ENCODE results near the gene ZDHHC4. TPM values are rescaled to one million over a fixed set of nuclear protein-coding genes. Genes with fewer than 3 reads are reported as not detected.
A peak's percentile ranks its signal among the peaks of the same experiment; 100 is the strongest.

ZDHHC4 gene
- polyA plus RNA-seq, 1 of the 3 experiments (the other 2 are of a cell fraction), result 169 TPM

GRCh38 chr7:6577369-6578113, at the start of gene ZDHHC4 (continued):
- TF ChIP-seq REST (IDR thresholded peaks at IDR 0.05; ENCODE audit: low read depth, low read length) (peak; percentile 57; the same call in 1 of the 2 replicates), RFX5 (IDR thresholded peaks at IDR 0.05; ENCODE audit: low read length) (no peak), CTCF (IDR thresholded peaks at IDR 0.05) (no peak), GABPA (IDR thresholded peaks at IDR 0.05; ENCODE audit: low read depth) (peak; percentile 94), TEAD4 (IDR thresholded peaks at IDR 0.05; ENCODE audit: borderline replicate concordance, insufficient read depth) (0 out of 2 replicates have a peak, but pooled peaks have one; percentile 31), NFIC (IDR thresholded peaks at IDR 0.05; ENCODE audit: borderline replicate concordance) (no peak), RXRA (IDR thresholded peaks at IDR 0.05; ENCODE audit: borderline replicate concordance, low read depth) (no peak; the same call in 1 of the 2 replicates)

- ChIA-PET POLR2A (no interaction called here), CTCF (interaction anchor here (1.8 kb wide), 1 partner anchor 15 kb away, joined by 4 read pairs; no protein-coding TSS in a partner anchor)
- no peak overlapping the region for H3K4me2 ChIP-seq
- H4K20me1 ChIP-seq (ENCODE audit: insufficient read depth), result no peaks in the 10 kb centered on the region
- H3K4me1 ChIP-seq (ENCODE audit: control insufficient read depth in 1 of 2, insufficient read depth in 2 of 2, low read depth in 1 of 2, low read length in 1 of 2), result peaks cover 0 to 8% of the 10 kb centered on the region in 2 experiments; a peak in 1 of 4 replicates
- H3K9ac ChIP-seq, result no peak overlapping the region
- no peak overlapping the region for H2AFZ ChIP-seq (ENCODE audit: low read depth)
- no peak for DNase-seq
- no peaks in the 10 kb centered on the region for H3K9me2 ChIP-seq
- 60% methylated on average over 13 of the region's 13 CpGs for WGBS (ENCODE audit: low lambda C conversion rate)
- H3K9me3 ChIP-seq, result no peaks in the 10 kb centered on the region
- no peak overlapping the region for H3K27ac ChIP-seq (ENCODE audit: low read depth in 2 of 2, low read length in 1 of 2)
- no peaks in the 10 kb centered on the region for H3F3A ChIP-seq (replicated peaks; ENCODE audit: insufficient read depth)
- H3K79me2 ChIP-seq (ENCODE audit: insufficient read depth), result no peaks in the 10 kb centered on the region
- H3K36me3 ChIP-seq (replicated peaks in 1 of 2; ENCODE audit: control insufficient read depth in 1 of 2, insufficient read depth in 2 of 2, low read length in 1 of 2), result no peaks in the 10 kb centered on the region
- H3K27me3 ChIP-seq (ENCODE audit: insufficient read depth), result peaks cover 63% of the 10 kb centered on the region
- TF ChIP-seq RAD21 (IDR thresholded peaks at IDR 0.05; ENCODE audit: low read length) (no peak), GATA2 (CRISPR knock-in tag; IDR thresholded peaks at IDR 0.05) (no peak), RFX5 (IDR thresholded peaks at IDR 0.05; ENCODE audit: low read length) (no peak), TAF1 (IDR thresholded peaks at IDR 0.05; ENCODE audit: borderline replicate concordance, low read depth, low read length) (no peak), NRF1 (IDR thresholded peaks at IDR 0.05; ENCODE audit: low read depth, low read length) (no peak), EP300 (IDR thresholded peaks at IDR 0.05; ENCODE audit: borderline replicate concordance in 1 of 2, low read depth in 1 of 2, low read length in 1 of 2) (no peak), TEAD4 (IDR thresholded peaks at IDR 0.05; ENCODE audit: borderline replicate concordance, insufficient read depth) (no peak), SMC3 (IDR thresholded peaks at IDR 0.05; ENCODE audit: low read depth, low read length) (no peak), TCF12 (IDR thresholded peaks at IDR 0.05) (no peak), MXI1 (IDR thresholded peaks at IDR 0.05; ENCODE audit: low read depth, low read length) (no peak)
- H3K4me3 ChIP-seq (ENCODE audit: low read depth in 2 of 2, low read length in 1 of 2), result no peak overlapping the region
These were observed 48.7 kb upstream of the ZDHHC4 start for GRCh38 chr7:6528401-6529130.
